ENCODE measurements around the gene CDK14. TPM values are rescaled to one million over a fixed set of nuclear protein-coding genes. Genes with fewer than 3 reads are reported as not detected.

The CDK14 gene
- total and polyA plus RNA-seq, 2 of the 8 experiments (the other 6 are each of a cell fraction or from before 2014, with no cell fraction given) = 5.5 to 47.3 TPM

DNA sequence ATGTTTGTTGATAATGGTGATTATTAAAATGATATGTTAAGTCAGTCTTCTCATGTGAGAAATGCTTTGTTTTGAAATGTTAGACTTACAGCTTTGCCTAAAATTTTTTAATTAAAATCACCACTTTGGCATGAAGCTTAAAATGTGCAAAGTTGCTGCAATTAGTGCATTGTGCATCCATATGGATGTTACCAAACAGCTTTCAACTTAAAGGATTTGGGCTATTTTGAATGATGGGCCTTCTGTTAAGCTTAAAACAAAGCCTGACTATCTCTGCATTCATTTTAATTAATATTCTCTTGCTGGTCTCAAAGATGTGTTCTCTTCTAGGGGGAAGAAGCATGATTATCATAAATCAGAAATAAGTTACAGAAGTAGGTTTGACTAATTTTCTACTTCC, 603.5 kb downstream of the CDK14 start:
- Histone ChIP-seq H3K56ac (replicated peaks; ENCODE audit: insufficient read length, low read depth, low read length) (no peak overlapping the region), H2AFZ (ENCODE audit: low read length) (no peak overlapping the region), H3K18ac (ENCODE audit: extremely low read depth, low read length) (no peak overlapping the region), H3K4me1 (replicated peaks in 1 of 4; ENCODE audit: control insufficient read depth in 3 of 4, insufficient read depth in 4 of 4, low read length in 3 of 4) (no peaks in the 10 kb centered on the region; a peak in 1 of 7 replicates), H3K9me3 (ENCODE audit: insufficient read depth in 2 of 2, low read depth in 1 of 2, low read length in 1 of 2) (no peaks in the 10 kb centered on the region; a peak in 1 of 4 replicates), H2BK5ac (ENCODE audit: low read depth, low read length) (no peak overlapping the region), H2BK12ac (ENCODE audit: low read depth, low read length) (no peak overlapping the region), H3K23me2 (ENCODE audit: low read depth, low read length) (no peaks in the 10 kb centered on the region), H3K4me3 (ENCODE audit: extremely low read depth in 1 of 4, insufficient read depth in 2 of 4, low read depth in 3 of 4, low read length in 4 of 4) (no peak overlapping the region), H4K20me1 (replicated peaks in 1 of 2; ENCODE audit: control insufficient read depth in 1 of 2, insufficient read depth in 2 of 2, low read length in 2 of 2) (no peaks in the 10 kb centered on the region), H3K23ac (ENCODE audit: insufficient read length) (no peak overlapping the region), H3K27me3 (replicated peaks in 1 of 4; ENCODE audit: control insufficient read depth in 3 of 4, extremely low read depth in 1 of 4, insufficient read depth in 3 of 4, low read length in 3 of 4) (no peaks in the 10 kb centered on the region), H3K27ac (ENCODE audit: low read depth, low read length) (no peak overlapping the region), H3K9ac (replicated peaks in 1 of 4; ENCODE audit: extremely low read depth in 1 of 4, low read depth in 3 of 4, low read length in 3 of 4) (no peak overlapping the region), H3K14ac (ENCODE audit: insufficient read length) (no peak overlapping the region), H2AK5ac (ENCODE audit: low read depth, low read length) (no peak overlapping the region), H2BK20ac (ENCODE audit: low read length) (no peak overlapping the region), H3K79me2 (ENCODE audit: control insufficient read depth in 1 of 2, insufficient read depth in 2 of 2, low read length in 2 of 2) (no peaks in the 10 kb centered on the region), H3K36me3 (ENCODE audit: control insufficient read depth in 2 of 4, insufficient read depth in 4 of 4, low read length in 3 of 4) (no peaks in the 10 kb centered on the region), H3K79me1 (ENCODE audit: low read depth, low read length) (no peaks in the 10 kb centered on the region), H2BK120ac (replicated peaks; ENCODE audit: low read depth, low read length) (no peak overlapping the region), H4K8ac (ENCODE audit: extremely low read depth, insufficient read depth, low read length) (no peak overlapping the region), H3K4ac (replicated peaks; ENCODE audit: insufficient read length, low read depth, low read length) (no peak overlapping the region), H4K5ac (ENCODE audit: insufficient read length, low read depth, low read length) (no peak overlapping the region), H4K91ac (replicated peaks; ENCODE audit: insufficient read length, low read length) (no peak overlapping the region), H3K4me2 (ENCODE audit: insufficient read depth in 1 of 2, low read depth in 2 of 2, low read length in 2 of 2) (no peak overlapping the region), H2BK15ac (ENCODE audit: low read length) (no peak overlapping the region)
- TF ChIP-seq JUN (IDR thresholded peaks at IDR 0.05; ENCODE audit: low read depth, low read length) = no peak
- TF ChIP-seq YY1 (IDR thresholded peaks at IDR 0.05; ENCODE audit: low read depth, low read length) = no peak
- no peak for TF ChIP-seq SP1 (IDR thresholded peaks at IDR 0.05; ENCODE audit: low read depth, low read length)
- TF ChIP-seq, protein P1, sequence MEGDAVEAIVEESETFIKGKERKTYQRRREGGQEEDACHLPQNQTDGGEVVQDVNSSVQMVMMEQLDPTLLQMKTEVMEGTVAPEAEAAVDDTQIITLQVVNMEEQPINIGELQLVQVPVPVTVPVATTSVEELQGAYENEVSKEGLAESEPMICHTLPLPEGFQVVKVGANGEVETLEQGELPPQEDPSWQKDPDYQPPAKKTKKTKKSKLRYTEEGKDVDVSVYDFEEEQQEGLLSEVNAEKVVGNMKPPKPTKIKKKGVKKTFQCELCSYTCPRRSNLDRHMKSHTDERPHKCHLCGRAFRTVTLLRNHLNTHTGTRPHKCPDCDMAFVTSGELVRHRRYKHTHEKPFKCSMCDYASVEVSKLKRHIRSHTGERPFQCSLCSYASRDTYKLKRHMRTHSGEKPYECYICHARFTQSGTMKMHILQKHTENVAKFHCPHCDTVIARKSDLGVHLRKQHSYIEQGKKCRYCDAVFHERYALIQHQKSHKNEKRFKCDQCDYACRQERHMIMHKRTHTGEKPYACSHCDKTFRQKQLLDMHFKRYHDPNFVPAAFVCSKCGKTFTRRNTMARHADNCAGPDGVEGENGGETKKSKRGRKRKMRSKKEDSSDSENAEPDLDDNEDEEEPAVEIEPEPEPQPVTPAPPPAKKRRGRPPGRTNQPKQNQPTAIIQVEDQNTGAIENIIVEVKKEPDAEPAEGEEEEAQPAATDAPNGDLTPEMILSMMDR (IDR thresholded peaks at IDR 0.05; ENCODE audit: control extremely low read depth in 1 of 3, insufficient read depth in 1 of 3, low read depth in 1 of 3, low read length in 3 of 3) = no peak
- TF ChIP-seq POLR2A (IDR thresholded peaks at IDR 0.05; ENCODE audit: control extremely low read depth in 1 of 2, low read depth in 2 of 2, low read length in 2 of 2) = no peak
- TF ChIP-seq SIRT6 (IDR thresholded peaks at IDR 0.05; ENCODE audit: low read length) = no peak
- TF ChIP-seq FOSL1 (IDR thresholded peaks at IDR 0.05; ENCODE audit: insufficient read depth, low read depth, low read length) = no peak
- no peak for TF ChIP-seq KDM1A (IDR thresholded peaks at IDR 0.05; ENCODE audit: borderline replicate concordance, low read length)
- no peak for FAIRE-seq
- CTCF ChIA-PET (ENCODE audit: partially characterized antibody) = no interaction called here
- no peak for DNase-seq (ENCODE audit: low read depth in 1 of 2, low spot score in 2 of 2)
- POLR2A ChIA-PET (ENCODE audit: partially characterized antibody) = no interaction called here
